Medulla oblongata (tissue), 1 donor: ENCODE measurements around the gene REL.
A peak's percentile ranks its signal among the peaks of the same experiment; 100 is the strongest.
"Not testable (repeated sequence)": the region's sequence is repeated elsewhere in the genome, so short reads cannot be mapped to it uniquely, and the experiment has no call there.

Source experiments
- DNase-seq: peaks from one replicate; pipeline ENCODE4 v3.0.0-alpha.2; 2015; ENCODE audit errors: extremely low spot score

The REL gene

DNA sequence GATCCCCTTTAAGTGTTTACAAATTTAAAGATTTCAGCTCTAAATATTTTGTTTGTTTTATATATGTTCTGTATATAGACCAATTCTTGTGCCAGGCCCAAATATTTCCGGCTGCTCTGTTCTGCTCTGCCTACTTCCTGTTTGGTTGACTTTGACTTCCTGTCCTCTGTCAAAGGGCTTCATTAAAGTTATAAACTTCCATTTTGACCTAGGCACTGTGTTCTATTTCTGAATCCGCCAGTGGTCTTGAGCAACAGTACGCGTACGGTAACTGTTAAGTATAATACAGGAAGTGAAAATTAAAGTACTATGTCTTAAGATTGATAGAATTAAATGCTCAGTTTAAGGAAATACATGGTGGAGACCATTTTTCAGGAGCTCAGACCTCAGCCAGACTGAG is 13.5 kb upstream of the REL start:
- peak; percentile 76 for DNase-seq

DNA sequence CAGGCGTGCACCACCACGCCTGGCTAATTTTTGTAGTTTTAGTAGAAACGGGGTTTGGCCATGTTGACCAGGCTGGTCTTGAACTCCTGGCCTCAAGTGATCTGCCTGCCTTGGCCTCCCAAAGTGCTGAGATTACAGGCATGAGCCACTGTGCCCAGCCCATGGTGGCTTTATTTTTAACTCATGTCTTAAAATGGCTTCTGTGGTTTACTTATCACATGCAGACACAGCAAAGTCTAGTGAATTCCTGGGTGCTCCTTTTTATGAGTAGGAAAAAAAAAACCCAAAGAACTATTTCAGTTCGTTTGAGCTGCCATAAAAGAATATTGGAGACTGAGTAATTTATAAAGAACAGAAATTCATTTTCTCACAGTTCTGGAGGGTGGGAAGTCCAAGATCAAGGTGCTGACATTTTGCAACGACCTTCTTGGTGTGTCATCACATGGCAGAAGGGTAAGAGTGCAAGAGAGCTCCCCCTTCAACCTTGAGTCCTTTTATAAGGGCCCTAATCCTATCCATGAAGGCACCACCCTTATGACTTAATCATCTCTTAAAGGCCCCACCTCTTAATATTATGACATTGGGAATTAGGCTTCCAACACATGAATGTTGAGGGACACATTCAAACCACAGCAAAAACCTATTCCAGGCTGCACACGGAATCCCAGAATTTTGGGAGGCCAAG is 12.6 kb upstream of the REL start:
- DNase-seq, result no peak

DNA sequence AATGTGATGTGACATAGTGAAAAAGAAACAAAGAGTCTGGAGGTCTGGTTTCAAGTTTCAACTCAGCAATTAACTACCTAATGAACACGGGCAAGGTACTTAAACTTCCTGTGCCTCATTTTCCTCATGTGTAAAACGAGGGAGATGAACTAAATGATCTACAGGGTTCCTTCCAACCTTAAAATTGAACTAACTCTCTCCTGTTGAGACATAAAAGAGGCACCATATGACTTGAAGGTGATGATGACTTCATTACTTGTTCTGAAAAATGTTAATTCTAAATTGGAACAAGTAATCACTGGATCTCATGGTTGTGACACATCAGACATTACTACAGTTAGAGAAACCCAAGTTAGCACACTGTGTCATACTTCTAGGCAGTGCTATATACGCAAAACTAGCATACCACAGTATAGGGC is 8.9 kb upstream of the REL start:
- DNase-seq, result no peak

DNA sequence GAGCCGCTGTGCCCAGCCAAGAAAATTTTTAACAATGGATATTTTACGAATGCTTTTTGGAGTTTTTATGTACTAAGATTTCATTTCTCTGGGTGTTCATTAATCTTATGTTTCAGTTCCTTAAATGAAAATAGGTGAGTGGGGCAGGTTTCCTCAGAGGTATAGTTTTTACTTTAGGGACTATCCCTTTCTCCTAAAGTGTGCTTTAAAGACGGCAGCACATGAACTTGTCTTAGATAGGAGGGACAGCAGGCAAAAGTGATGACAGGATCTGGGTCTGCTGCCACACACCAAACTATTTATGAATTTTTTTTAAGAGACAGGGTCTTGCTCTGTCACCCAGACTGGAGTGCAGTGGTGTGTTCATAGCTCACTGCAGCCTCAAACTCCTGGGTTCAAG is 8.0 kb upstream of the REL start:
- no peak for DNase-seq

DNA sequence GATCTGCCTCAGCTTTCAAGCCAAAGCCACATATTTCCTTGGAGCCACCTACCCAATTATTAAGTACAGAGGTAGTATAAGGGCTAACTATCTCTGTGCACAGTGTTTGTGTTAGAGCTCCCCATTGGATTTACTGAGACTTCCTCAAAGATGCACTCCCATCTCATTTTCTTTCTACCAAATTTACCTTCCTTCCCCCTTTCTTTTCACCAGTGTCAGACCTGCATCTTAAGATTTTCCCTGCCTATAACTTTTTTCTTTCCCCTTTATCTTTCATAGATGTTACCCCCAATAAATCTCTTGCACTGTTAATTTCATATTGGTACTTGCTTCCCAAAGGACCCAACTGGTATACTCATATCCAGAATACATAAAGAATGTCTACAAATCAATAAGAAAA is 5.9 kb upstream of the REL start:
- DNase-seq, result no peak

DNA sequence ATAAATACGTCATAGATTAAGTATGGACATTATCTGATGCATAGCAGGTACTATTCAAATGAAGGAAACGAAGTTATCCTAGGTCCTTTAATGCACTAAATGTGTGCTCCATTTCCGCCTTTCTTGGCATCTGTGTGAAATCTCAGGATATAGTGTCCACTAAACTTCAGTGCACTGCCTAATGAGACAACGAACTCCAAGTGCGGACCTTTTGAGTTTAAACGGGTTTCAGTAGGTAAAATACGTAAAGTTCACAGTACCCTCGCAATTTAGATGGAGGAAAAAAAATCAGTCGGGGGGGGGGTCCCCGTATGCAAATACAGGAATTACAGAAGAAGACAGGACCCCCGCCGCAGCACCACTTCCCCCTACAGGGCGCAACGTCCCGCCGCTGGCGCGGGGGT is 729 bp upstream of the REL start:
- no peak for DNase-seq

DNA sequence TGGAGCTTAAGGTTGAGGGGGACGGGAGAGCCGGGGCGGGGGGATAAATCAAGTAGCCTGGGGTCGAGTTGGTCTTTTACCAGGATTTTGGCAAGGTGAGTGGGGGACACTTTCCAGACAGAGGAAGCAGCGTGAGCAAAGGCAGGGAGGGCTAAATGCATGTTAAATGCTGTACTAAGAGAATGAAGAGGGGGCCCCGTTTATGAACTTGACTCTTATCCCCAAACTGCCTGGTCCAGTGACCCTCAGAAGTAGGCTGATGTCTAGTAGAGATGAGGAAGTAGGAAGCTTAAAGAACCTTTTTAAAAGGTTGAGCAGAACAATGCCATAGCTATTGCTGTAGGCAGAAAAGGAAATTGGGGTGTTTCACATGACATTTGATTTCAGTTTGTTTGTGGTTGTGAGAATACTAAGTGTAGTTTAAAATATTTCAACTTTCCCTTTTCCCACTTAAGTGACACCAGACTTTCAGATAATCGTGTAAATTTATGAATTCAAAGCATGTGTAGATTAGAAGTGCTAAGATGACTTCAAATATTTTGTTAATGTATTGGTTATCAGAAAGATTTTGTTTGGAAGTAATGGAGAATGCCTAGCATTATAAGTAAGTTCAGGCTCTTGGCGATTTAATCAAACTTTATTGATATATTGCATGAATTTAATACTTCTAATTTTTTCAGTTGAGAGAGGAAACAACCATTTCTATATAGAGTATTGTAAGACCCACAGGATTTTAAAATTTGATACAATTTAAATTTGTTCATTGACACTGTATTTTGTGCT is 1.8 kb downstream of the REL start:
- DNase-seq, result peak; percentile 74

DNA sequence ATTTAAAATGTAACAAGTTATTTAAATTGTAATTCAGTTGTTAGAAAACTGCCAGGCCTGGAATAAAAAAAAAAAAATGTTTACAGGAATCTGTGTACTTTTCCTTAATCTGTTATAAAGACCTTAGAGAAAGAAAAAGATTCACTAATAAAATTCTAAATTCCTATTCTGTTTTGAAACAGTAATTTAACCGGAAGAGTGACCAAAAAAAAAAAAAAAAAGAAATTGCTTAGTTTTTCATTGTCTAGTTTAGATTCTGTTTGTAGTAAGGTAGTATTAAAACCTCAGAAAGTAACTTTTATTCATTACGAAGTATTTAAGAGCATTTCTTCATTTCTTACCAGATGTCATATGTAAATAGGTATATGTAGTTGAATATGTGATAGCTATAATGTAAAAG is 2.5 kb downstream of the REL start:
- DNase-seq, result no peak

DNA sequence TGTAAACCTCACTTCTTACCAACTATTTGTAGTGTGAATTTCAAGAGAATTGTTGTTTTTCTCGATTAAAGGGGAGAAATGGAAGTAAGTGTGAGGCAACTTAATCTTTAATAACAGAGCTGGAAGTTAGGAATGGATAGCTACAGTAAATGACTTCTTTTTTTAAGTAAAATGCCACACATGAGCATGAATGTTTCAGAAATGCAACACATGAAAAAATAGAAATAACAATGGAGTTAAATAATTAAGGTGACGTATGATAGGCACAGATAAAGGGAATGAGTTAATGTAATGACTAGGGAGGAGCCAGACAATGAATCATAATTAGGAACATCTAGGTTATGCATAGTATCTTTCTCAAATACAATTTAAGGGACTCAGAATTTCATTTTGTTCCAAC is 3.4 kb downstream of the REL start:
- no peak for DNase-seq

DNA sequence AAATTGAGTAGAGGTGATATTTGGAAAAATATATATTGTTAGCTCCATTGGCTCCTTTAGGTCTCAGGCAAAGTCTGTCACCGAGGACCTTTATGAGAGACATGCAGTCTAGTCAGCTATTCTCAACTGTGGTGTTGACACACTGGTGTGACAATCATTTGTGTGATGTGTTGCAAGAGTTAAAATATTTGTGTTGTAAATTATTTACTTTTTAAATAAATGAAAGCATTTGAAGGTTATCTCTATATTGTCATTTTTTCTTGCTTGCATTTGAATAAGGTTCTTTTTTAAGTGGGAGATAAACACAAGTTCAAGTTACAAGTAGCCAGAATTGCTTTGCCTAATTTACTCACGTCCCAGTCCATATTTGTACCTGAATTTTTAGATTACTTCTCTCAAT is 4.3 kb downstream of the REL start:
- no peak for DNase-seq

DNA sequence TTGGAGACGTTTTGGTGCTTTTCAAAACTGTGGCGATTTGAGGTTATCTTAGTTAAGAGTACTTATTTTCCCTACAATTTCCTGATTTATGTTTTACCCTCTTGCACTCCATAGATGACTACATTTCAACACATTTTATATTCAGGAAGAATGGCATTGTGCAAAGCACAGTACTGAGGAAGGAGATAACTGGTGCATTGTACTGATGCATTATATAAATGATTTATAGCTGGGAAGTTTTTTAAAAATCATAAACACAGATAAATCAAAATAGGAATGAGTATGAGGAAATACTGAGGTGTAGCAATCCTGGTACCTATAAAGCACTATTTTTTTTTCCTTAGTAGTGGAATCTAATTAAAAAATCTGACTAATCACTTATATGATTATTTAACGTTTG is 5.6 kb downstream of the REL start:
- DNase-seq, result no peak

DNA sequence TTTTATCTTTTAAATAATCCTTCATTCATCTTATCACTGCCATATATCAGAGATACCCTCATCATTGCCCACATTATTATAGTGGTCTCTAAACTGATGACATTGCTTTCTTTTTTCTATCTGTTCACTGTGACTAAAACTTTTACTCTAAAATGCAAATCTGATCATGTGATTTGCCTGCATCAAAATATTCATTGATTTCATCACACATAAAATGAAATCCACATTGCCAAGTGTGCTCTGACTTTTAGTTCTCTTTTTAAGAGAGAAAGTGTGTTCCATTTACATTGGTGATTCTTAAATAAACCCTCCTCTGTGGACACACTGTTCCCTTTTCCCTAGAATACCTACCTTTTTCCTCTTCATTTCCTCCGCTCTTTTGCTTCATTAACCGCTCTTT is 7.5 kb downstream of the REL start:
- DNase-seq, result no peak

DNA sequence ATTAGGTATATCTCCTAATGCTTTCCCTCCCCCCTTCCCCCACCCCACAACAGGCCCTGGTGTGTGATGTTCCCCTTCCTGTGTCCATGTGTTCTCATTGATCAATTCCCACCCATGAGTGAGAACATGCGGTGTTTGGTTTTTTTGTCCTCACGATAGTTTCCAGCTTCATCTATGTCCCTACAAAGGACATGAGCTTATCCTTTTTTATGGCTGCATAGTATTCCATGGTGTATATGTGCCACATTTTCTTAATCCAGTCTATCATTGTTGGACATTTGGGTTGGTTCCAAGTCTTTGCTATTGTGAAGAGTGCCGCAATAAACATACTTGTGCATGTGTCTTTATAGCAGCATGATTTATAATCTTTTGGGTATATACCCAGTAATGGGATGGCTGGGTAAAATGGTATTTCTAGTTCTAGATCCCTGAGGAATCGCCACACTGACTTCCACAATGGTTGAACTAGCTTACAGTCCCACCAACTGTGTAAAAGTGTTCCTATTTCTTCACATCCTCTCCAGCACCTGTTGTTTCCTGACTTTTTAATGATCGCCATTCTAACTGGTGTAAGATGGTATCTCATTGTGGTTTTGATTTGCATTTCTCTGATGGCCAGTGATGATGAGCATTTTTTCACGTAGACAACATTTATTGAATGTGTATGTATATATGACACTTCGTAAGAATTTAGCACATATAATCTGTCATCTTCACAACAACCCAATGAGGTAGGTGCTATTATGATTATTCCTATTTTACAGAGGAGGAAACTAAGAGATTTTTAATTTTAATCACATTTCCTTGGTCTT is 8.4 kb downstream of the REL start:
- DNase-seq, result not testable (repeated sequence)

DNA sequence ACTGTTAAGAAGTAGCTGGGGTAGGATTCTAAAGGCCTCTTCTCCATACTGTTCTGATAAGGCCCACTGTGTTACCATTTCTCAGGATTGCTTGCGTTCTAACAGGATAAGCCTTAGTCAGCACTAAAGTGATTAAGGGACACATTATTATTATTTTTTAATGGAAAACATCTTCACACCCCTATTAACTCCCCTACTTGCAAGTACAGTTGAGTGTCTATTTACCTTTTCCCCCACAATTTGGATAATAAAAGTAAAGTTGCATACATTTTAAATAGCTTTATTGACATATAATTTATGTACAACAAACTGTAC is 9.0 kb downstream of the REL start:
- no peak for DNase-seq

DNA sequence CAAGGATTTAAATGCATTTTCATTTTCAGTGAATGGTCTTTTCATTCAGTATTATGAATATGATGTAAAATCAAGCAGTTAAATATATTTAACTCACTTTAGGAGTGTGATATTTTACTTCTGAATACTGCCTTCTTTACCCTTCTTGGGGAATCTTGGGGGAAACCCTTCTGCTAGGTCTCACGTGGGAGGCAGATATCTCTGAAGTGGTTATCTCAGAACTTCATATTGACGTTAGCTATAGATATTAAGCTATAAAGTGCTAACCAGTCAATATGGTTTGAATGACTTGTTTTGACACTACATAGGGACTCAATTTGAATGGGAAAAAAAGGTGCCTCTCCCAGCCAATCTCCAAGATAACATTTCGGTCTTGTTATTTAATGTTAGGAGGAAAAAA is 9.8 kb downstream of the REL start:
- DNase-seq, result no peak

DNA sequence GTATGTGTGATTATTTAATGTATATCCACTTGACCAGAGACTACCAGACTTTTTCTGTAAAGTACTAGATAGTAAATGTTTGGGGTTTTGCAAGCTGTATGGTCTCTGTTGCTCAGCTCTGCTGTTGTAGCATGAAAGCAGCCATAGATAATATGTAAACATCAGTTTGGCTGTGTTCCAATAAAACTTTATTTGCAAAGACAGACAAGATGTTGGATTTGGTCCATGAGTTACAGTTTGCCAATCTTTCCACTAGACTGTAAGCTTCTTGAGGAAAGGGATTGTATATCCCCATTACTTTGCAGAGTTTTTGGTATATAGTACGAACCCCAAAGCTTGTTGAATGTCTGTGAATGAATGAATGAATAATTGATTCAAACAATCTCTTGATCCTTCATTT is 17.2 kb downstream of the REL start:
- DNase-seq, result no peak

DNA sequence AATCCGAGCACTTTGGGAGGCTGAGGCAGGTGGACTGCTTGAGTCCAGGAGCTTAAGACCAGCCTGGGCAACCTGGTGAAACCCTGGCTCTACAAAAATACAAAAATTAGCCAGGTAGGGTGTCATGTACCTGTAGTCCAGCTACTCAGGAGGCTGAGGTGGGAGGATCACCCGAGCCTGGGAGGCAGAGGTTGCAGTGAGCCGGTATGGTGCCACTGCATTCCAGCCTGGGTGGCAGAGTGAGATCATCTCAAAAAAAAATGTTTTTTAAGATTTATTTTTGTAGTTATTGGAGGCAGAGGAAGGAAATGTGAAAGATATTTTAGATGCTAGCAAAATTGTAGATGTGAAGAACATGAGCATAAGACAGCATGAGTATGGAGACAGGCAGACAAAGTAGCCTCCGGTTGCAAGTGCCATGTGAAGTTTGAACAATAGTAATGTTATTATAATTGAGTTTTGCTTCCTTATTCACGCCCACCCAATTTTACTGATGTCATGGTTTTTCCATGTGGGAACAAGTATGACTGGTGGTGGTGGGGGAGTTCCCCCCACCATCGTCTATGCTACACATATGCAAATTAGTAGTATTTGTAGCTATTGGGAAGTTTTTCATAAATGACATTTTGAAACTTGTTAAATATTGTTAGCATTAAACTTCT is 18.0 kb downstream of the REL start:
- DNase-seq, result no peak

DNA sequence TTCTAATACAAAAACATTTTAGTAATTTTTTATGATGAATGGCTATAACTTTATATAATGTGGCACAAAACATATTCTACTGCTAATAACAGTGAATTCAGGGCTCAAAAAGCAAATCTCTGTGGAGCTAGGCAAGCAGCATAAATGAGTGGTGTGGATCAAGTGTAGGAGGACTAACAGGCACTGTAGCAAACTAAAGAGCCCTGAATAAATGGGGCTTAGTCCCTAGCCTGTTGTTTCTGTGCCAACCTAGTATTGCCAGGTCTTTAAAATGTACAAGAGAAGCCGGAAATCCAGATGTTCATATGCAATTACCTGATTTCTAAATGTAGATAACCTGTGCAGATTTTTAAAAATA is 18.5 kb downstream of the REL start:
- DNase-seq, result no peak

DNA sequence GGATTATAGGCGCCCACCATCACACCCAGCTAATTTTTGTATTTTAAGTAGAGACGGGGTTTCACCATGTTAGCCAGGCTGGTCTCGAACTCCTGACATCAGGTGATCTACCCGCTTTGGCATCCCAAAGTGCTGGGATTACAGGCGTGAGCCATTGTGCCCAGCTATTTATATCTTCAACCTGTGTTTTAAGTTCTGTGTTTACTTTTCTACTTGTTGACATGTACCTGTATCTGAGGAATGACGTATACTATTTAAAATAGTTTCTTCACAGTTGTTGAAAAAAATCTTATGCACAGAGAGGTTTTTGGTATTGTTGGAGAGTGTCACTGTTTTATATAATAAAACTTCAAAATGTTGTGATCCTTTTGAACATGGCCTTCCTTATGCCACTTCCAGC is 19.9 kb downstream of the REL start:
- DNase-seq, result not testable (repeated sequence)

DNA sequence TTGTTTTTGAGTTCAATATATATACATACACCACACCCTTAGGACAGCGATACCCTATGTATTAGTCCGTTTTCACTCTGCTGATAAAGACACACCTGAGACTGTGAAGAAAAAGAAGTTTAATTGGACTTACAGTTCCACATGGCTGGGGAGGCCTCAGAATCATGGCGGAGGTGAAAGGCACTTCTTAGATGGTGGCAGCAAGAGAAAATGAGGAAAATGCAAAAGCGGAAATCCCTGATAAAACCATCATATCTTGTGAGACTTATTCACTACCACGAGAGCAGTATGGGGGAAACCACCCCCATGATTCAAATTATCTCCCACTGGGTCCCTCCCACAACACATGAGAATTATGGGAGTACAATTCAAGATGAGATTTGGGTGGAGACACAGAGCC is 24.5 kb downstream of the REL start:
- DNase-seq, result not testable (repeated sequence)

DNA sequence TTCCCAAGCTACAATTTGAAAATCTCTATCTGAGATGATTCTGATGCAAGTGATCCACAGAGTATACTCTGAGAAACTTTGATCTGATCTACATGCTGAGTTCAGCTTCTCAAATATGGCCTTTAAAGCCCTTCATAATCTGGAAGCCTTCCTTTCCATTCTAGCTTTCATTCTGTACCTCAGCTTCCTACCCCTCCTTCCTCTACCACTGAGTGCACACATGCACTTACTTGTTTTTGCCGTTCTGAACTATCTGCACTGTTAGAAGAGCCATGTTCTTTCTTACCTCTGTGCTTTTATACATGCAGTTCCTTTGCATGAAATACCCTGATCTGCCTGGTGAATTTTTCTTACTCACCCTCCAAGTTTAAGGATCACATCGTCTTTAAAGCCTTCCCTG is 25.0 kb downstream of the REL start:
- DNase-seq, result no peak

DNA sequence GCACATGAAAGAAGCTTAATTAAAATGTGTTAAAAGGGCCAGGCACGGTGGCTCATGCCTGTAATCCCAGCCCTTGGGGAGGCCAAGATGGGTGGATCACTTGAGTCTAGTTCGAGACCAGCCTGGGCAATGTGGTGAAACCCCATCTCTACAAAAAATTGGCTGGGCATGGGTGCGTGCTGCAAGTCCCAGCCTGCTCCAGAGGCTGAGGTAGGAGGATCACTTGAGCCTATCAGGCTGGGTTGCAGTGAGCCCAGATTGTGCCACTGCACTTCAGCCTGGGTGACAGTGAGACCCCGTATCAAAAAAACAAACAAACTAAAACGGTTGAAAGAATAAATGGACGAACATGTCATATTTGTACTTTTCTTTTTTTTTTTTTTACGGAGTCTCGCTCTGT is 26.0 kb downstream of the REL start:
- no peak for DNase-seq
